Measurements from ENCODE around the gene CARM1.

The CARM1 gene

GRCh38 chr19:10888421-10888866, 17.1 kb downstream of the CARM1 start:
- peak overlapping the region in 1 of 2 donors; percentile 8 for H3K4me3 ChIP-seq (ENCODE audit: low read depth in 1 of 2, low read length in 2 of 2)
- H3K9me3 ChIP-seq (ENCODE audit: control insufficient read depth in 1 of 2, low read length in 2 of 2): no peaks in the 10 kb centered on the region
- H3K27ac ChIP-seq (ENCODE audit: low read depth, low read length): no peak overlapping the region
- no peaks in the 10 kb centered on the region for H3K36me3 ChIP-seq (ENCODE audit: control insufficient read depth in 1 of 2, insufficient read depth in 2 of 2, low read length in 2 of 2)
- H3K9ac ChIP-seq (ENCODE audit: low read depth in 1 of 2, low read length in 2 of 2): no peak overlapping the region
- H3K4me1 ChIP-seq (ENCODE audit: control insufficient read depth in 1 of 2, insufficient read depth in 2 of 2, low read length in 2 of 2): peaks cover 6 to 17% of the 10 kb centered on the region in 2 donors
- no peaks in the 10 kb centered on the region for H3K27me3 ChIP-seq (ENCODE audit: control insufficient read depth in 1 of 2, insufficient read depth in 2 of 2, low read length in 2 of 2)

- Histone ChIP-seq H3K9ac (ENCODE audit: low read depth in 1 of 2, low read length in 2 of 2) (no peak overlapping the region), H3K4me1 (ENCODE audit: control insufficient read depth in 1 of 2, insufficient read depth in 2 of 2, low read length in 2 of 2) (peaks cover 6 to 17% of the 10 kb centered on the region in 2 donors), H3K9me3 (ENCODE audit: control insufficient read depth in 1 of 2, low read length in 2 of 2) (no peaks in the 10 kb centered on the region), H3K27ac (ENCODE audit: low read depth, low read length) (no peak overlapping the region), H3K36me3 (ENCODE audit: control insufficient read depth in 1 of 2, insufficient read depth in 2 of 2, low read length in 2 of 2) (no peaks in the 10 kb centered on the region), H3K27me3 (ENCODE audit: control insufficient read depth in 1 of 2, insufficient read depth in 2 of 2, low read length in 2 of 2) (no peaks in the 10 kb centered on the region), H3K4me3 (ENCODE audit: low read depth in 1 of 2, low read length in 2 of 2) (no peak overlapping the region)
Observed at GRCh38 chr19:10889880-10890279, 18.5 kb downstream of the CARM1 start.

- no peaks in the 10 kb centered on the region for H3K9me3 ChIP-seq (ENCODE audit: control insufficient read depth in 1 of 2, low read length in 2 of 2)
- no peaks in the 10 kb centered on the region for H3K36me3 ChIP-seq (ENCODE audit: control insufficient read depth in 1 of 2, insufficient read depth in 2 of 2, low read length in 2 of 2)
- H3K4me3 ChIP-seq (ENCODE audit: low read depth in 1 of 2, low read length in 2 of 2): peak overlapping the region in 1 of 2 donors; percentile 29
- H3K9ac ChIP-seq (ENCODE audit: low read depth in 1 of 2, low read length in 2 of 2): no peak overlapping the region
- H3K27ac ChIP-seq (ENCODE audit: low read depth, low read length): peak overlapping the region; percentile 5
- no peaks in the 10 kb centered on the region for H3K27me3 ChIP-seq (ENCODE audit: control insufficient read depth in 1 of 2, insufficient read depth in 2 of 2, low read length in 2 of 2)
- peaks cover 9 to 26% of the 10 kb centered on the region in 2 donors for H3K4me1 ChIP-seq (ENCODE audit: control insufficient read depth in 1 of 2, insufficient read depth in 2 of 2, low read length in 2 of 2)
Observed at GRCh38 chr19:10891405-10892086, 20.2 kb downstream of the CARM1 start.

GRCh38 chr19:10892256-10892655, 20.9 kb downstream of the CARM1 start:
- H3K9me3 ChIP-seq (ENCODE audit: control insufficient read depth in 1 of 2, low read length in 2 of 2): no peaks in the 10 kb centered on the region
- no peak overlapping the region for H3K4me3 ChIP-seq (ENCODE audit: low read depth in 1 of 2, low read length in 2 of 2)
- H3K4me1 ChIP-seq (ENCODE audit: control insufficient read depth in 1 of 2, insufficient read depth in 2 of 2, low read length in 2 of 2): peaks cover 16 to 33% of the 10 kb centered on the region in 2 donors
- H3K27ac ChIP-seq (ENCODE audit: low read depth, low read length): peak overlapping the region; percentile 5
- no peaks in the 10 kb centered on the region for H3K36me3 ChIP-seq (ENCODE audit: control insufficient read depth in 1 of 2, insufficient read depth in 2 of 2, low read length in 2 of 2)
- no peak overlapping the region for H3K9ac ChIP-seq (ENCODE audit: low read depth in 1 of 2, low read length in 2 of 2)
- no peaks in the 10 kb centered on the region for H3K27me3 ChIP-seq (ENCODE audit: control insufficient read depth in 1 of 2, insufficient read depth in 2 of 2, low read length in 2 of 2)

- H3K4me3 ChIP-seq (ENCODE audit: low read depth in 1 of 2, low read length in 2 of 2): no peak overlapping the region
- no peak overlapping the region for H3K9ac ChIP-seq (ENCODE audit: low read depth in 1 of 2, low read length in 2 of 2)
- no peaks in the 10 kb centered on the region for H3K36me3 ChIP-seq (ENCODE audit: control insufficient read depth in 1 of 2, insufficient read depth in 2 of 2, low read length in 2 of 2)
- H3K9me3 ChIP-seq (ENCODE audit: control insufficient read depth in 1 of 2, low read length in 2 of 2): no peaks in the 10 kb centered on the region
- no peak overlapping the region for H3K27ac ChIP-seq (ENCODE audit: low read depth, low read length)
- H3K27me3 ChIP-seq (ENCODE audit: control insufficient read depth in 1 of 2, insufficient read depth in 2 of 2, low read length in 2 of 2): no peaks in the 10 kb centered on the region
- peaks cover 35 to 39% of the 10 kb centered on the region in 2 donors for H3K4me1 ChIP-seq (ENCODE audit: control insufficient read depth in 1 of 2, insufficient read depth in 2 of 2, low read length in 2 of 2)
Observed at GRCh38 chr19:10894911-10895213, 23.5 kb downstream of the CARM1 start.

GRCh38 chr19:10895363-10895762, 24.0 kb downstream of the CARM1 start:
- Histone ChIP-seq H3K9me3 (ENCODE audit: control insufficient read depth in 1 of 2, low read length in 2 of 2) (no peaks in the 10 kb centered on the region), H3K36me3 (ENCODE audit: control insufficient read depth in 1 of 2, insufficient read depth in 2 of 2, low read length in 2 of 2) (no peaks in the 10 kb centered on the region), H3K4me1 (ENCODE audit: control insufficient read depth in 1 of 2, insufficient read depth in 2 of 2, low read length in 2 of 2) (peaks cover 38 to 39% of the 10 kb centered on the region in 2 donors), H3K9ac (ENCODE audit: low read depth in 1 of 2, low read length in 2 of 2) (no peak overlapping the region), H3K27me3 (ENCODE audit: control insufficient read depth in 1 of 2, insufficient read depth in 2 of 2, low read length in 2 of 2) (no peaks in the 10 kb centered on the region), H3K27ac (ENCODE audit: low read depth, low read length) (no peak overlapping the region), H3K4me3 (ENCODE audit: low read depth in 1 of 2, low read length in 2 of 2) (no peak overlapping the region)

GRCh38 chr19:10895920-10896319, 24.6 kb downstream of the CARM1 start:
- H3K36me3 ChIP-seq (ENCODE audit: control insufficient read depth in 1 of 2, insufficient read depth in 2 of 2, low read length in 2 of 2): no peaks in the 10 kb centered on the region
- H3K27me3 ChIP-seq (ENCODE audit: control insufficient read depth in 1 of 2, insufficient read depth in 2 of 2, low read length in 2 of 2): no peaks in the 10 kb centered on the region
- peaks cover 36 to 39% of the 10 kb centered on the region in 2 donors for H3K4me1 ChIP-seq (ENCODE audit: control insufficient read depth in 1 of 2, insufficient read depth in 2 of 2, low read length in 2 of 2)
- H3K9ac ChIP-seq (ENCODE audit: low read depth in 1 of 2, low read length in 2 of 2): no peak overlapping the region
- no peak overlapping the region for H3K4me3 ChIP-seq (ENCODE audit: low read depth in 1 of 2, low read length in 2 of 2)
- no peaks in the 10 kb centered on the region for H3K9me3 ChIP-seq (ENCODE audit: control insufficient read depth in 1 of 2, low read length in 2 of 2)
- no peak overlapping the region for H3K27ac ChIP-seq (ENCODE audit: low read depth, low read length)

- H3K36me3 ChIP-seq (ENCODE audit: control insufficient read depth in 1 of 2, insufficient read depth in 2 of 2, low read length in 2 of 2): no peaks in the 10 kb centered on the region
- H3K27me3 ChIP-seq (ENCODE audit: control insufficient read depth in 1 of 2, insufficient read depth in 2 of 2, low read length in 2 of 2): no peaks in the 10 kb centered on the region
- H3K9me3 ChIP-seq (ENCODE audit: control insufficient read depth in 1 of 2, low read length in 2 of 2): no peaks in the 10 kb centered on the region
- peaks cover 29 to 32% of the 10 kb centered on the region in 2 donors for H3K4me1 ChIP-seq (ENCODE audit: control insufficient read depth in 1 of 2, insufficient read depth in 2 of 2, low read length in 2 of 2)
- H3K27ac ChIP-seq (ENCODE audit: low read depth, low read length): no peak overlapping the region
- H3K9ac ChIP-seq (ENCODE audit: low read depth in 1 of 2, low read length in 2 of 2): no peak overlapping the region
- no peak overlapping the region for H3K4me3 ChIP-seq (ENCODE audit: low read depth in 1 of 2, low read length in 2 of 2)
Observed at GRCh38 chr19:10896851-10897526, 25.6 kb downstream of the CARM1 start.

- peaks cover 29 to 32% of the 10 kb centered on the region in 2 donors for H3K4me1 ChIP-seq (ENCODE audit: control insufficient read depth in 1 of 2, insufficient read depth in 2 of 2, low read length in 2 of 2)
Observed at GRCh38 chr19:10898633-10899032, 27.3 kb downstream of the CARM1 start.

GRCh38 chr19:10899151-10899653, 27.8 kb downstream of the CARM1 start:
- Histone ChIP-seq H3K9ac (ENCODE audit: low read depth in 1 of 2, low read length in 2 of 2) (peak overlapping the region in 1 of 2 donors; percentile 54), H3K4me3 (ENCODE audit: low read depth in 1 of 2, low read length in 2 of 2) (peak overlapping the region in 1 of 2 donors; percentile 48), H3K9me3 (ENCODE audit: control insufficient read depth in 1 of 2, low read length in 2 of 2) (no peaks in the 10 kb centered on the region), H3K4me1 (ENCODE audit: control insufficient read depth in 1 of 2, insufficient read depth in 2 of 2, low read length in 2 of 2) (peaks cover 29 to 32% of the 10 kb centered on the region in 2 donors), H3K36me3 (ENCODE audit: control insufficient read depth in 1 of 2, insufficient read depth in 2 of 2, low read length in 2 of 2) (no peaks in the 10 kb centered on the region), H3K27me3 (ENCODE audit: control insufficient read depth in 1 of 2, insufficient read depth in 2 of 2, low read length in 2 of 2) (no peaks in the 10 kb centered on the region), H3K27ac (ENCODE audit: low read depth, low read length) (peak overlapping the region; percentile 57)

More at GRCh38 chr19:10898633-10899032, 27.3 kb downstream of the CARM1 start:
- Histone ChIP-seq H3K36me3 (ENCODE audit: control insufficient read depth in 1 of 2, insufficient read depth in 2 of 2, low read length in 2 of 2) (no peaks in the 10 kb centered on the region), H3K27me3 (ENCODE audit: control insufficient read depth in 1 of 2, insufficient read depth in 2 of 2, low read length in 2 of 2) (no peaks in the 10 kb centered on the region), H3K27ac (ENCODE audit: low read depth, low read length) (peak overlapping the region; percentile 36), H3K9me3 (ENCODE audit: control insufficient read depth in 1 of 2, low read length in 2 of 2) (no peaks in the 10 kb centered on the region), H3K9ac (ENCODE audit: low read depth in 1 of 2, low read length in 2 of 2) (peak overlapping the region in 1 of 2 donors; percentile 54), H3K4me3 (ENCODE audit: low read depth in 1 of 2, low read length in 2 of 2) (no peak overlapping the region)

All from duodenal mucosa (tissue), 2 donors.